Tongue (tissue), 2 donors: ENCODE measurements around the gene SPEM1. TPM values are rescaled to one million over a fixed set of nuclear protein-coding genes. Genes with fewer than 3 reads are reported as not detected.
A peak's percentile ranks its signal among the peaks of the same experiment; 100 is the strongest.

Experiments
- DNase-seq: peaks from one replicate; pipeline ENCODE4 v3.0.0-alpha.2; 2015
- total RNA-seq: library from RNA; depleted of rRNA; stranded (reverse); fragments of >200 nt; gene quantifications from one replicate; pipeline ENCODE4 v1.2.3, GENCODE V29; 2014

Gene SPEM1
- total RNA-seq, 1 donor from 2014 or later, result not detected

DNA sequence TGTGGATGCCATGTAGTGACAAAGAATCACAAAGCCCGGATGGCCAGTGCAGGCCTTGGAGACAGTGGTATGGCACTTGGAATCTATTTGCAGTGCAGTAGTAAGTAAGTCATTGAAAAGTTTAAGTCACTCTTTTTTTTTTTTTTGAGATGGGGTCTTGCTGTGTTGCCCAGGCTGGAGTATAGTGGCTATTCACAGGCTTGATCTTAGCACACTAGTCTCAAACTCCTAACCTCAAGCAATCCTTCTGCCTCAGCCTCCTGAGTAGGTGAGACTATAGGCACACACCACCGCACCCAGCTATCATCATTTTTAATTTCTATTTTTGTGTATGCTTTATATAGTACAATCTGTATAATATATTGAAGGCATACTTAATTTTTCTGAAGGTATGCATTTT, 21.5 kb upstream of the SPEM1 start:
- DNase-seq, result no peak

DNA sequence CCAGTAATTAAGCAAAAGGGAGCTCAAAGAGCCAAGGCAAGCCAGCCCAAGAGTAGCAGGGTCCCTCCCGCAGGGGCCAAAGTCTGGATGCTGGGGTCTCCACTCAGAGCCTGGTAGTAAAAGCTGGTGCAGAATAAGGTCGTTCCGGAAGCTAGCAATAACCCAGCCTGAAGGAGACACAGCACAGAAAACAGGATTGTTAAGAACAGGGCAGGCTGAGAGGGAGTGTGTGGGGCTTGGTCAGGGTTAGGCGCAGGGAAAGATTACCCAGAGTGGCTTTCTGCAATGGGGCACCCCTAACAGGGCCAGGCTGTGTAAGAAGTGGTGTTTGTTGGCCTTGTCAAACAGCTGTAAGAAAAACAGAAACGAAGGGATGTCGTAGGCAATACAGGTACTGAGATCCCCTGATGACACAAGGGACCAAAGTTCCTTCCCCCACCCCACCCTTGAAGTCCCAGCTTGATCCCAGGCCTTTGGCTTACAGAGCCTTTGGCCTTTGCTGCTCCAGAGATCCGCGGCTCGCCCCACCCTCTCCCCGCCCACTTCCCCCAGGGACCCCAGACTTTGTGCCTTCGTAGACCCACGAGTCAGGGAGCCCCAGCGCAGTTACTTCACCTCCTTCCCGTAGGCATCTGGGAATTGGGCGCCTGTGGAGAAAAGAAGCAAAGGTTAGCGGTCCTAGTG, 16.9 kb upstream of the SPEM1 start:
- peak; percentile 66 for DNase-seq

DNA sequence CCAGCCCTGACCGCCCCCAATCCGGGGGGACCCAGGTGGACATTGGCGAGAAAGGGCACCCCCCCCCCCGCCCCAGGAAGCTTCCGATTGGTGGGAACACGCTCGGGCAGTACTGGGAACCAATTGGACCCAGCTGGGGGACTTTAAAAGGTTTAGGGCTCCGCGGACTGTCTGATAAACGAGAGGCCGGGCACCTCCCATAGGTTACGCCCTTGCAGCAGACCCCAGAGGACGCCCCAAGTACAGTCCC, 16.5 kb upstream of the SPEM1 start:
- DNase-seq, result no peak

DNA sequence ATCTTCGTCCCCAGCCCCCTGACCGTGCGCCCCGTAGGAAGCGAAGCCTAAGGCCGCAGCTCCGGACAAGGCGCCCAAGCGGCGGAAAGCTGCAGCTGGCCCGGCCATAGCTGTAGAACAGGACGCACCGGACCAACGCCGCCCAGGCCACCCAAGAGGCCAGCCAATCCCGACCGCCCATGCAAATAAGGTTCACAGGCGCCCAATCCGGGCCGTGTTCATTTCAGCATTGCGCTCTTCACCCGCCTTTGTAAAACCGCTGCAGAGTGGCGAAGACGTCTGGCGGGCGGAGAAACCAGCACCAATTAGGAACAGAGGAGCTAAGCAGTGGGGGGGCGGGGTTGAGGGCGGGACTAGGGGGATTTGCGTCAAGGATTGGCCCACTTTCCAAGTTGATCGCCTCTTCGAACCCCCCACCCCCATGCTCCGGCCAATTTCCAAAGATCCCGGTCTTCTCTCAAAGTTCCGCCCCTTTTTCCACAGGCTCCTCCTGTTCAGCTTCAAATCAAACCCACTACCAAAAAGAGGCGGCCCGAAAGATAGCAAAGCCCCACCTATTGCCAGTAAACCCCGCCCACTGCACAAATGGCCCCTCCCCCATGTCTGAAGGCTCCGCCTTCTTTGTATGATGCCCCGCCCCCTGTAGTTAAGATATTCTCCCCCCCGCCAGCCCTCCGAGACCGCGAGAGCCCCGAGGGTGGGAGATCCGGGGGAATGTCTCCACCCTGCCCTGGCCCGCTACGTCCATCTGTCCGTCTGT, 16.0 kb upstream of the SPEM1 start, which contains the start of gene TMEM256:
Gene TMEM256, minus strand, starts transcription at position 121 of the 760 bp plus-strand sequence. Its CDS starts 13 bp downstream, at position 108.
- peak; percentile 100 for DNase-seq

DNA sequence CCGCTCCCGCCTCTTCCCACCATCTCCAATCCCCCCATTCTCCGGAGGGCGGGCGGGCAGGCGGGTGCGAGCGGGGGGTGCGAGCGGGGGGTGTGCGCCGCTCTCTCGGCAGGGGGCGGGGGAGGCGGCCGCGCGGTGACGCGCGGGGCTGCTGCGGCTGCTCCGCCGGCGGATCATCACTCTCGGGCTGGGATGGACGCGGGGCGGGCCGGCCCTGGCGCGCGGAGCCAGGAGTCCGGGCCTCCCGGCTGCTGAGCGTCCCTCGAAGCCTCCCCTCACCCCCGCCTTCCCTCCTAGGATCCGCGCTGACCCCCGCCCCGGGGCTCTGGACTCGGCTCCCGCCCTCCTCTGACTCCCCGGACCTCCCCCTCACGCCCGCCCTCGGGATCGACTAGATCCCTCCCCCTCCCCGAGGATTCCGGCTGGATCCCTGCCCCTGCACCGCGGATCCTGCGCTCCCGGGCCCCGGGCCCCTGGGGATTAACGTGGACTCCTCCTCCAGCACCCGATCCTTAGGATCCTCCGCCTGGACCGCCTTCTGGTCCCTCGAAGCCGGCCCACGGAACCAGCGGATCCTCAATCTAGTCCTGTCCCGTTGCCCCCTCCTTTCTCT, 15.3 kb upstream of the SPEM1 start:
- DNase-seq, result no peak

DNA sequence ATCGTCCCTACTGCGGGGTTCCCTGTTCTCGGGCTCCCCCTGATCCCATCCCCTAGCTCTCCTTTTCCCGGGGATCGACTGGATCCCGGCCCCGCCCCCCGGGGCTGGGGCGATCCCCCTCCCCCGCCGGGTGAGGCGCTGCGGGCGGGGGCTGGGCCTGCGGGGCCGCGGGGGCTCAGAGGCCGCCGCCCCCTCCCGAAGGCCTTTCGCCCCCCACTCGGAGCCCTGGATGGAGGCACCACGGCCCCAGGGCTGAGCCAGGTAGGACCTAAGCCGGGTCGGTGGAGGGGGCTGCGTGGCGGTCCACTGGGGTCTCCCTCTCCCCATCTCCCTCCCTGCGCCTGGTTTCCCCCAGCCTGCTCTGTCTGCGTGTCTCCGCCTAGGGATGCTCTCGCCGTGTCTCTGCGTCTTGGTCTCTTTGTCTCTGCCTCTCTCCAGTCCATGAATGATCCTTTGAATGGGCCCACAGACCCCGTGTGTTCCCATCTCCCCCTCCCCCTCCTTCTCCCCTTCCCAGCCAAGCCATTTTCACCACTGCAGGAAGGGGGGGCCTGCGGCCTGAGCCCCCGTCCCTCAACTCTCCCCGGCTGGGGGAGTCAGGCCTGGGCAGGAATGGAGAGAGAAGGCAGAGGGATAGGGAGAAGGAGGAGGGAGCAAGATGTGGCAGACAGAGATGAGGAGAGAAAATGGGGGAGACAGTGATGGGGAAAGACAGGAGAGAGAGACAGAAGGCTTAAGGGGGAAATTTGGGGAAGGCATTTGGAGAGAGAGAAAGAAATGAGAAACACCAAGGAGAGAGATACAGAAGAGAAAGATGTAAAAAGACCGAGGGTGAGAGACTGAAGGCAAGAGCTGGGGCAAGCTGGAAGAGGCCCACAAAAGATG, 14.5 kb upstream of the SPEM1 start:
- peak; percentile 42 for DNase-seq

DNA sequence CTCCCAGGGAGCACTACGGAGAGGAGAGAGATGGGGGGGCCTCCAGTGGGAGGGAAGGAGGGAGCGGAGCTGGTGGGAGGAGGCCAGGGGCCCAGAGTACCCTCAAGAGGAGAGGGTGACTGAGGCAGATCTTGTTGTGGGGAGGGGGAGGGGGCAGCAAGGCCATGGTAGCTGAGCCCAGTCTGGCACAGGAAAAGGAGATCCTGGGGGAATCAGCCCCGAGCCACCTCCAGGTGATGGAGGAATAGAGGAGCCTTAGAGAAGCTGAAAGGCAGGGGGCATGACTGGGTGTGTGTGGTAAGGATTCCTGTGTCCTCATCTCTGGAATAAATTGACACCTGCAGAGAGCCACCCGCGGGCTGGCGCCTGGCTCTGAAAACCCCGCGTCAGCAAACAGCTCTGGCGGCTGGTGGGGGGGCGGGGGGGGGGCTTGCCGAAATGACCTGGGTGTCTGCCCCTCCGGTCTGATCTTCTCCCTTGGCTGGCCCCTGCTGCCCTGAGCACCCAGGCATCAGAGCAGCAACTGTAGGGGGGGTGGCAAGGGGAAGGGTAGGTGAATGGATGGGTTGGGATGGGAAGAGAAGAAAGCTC, 13.8 kb upstream of the SPEM1 start:
- DNase-seq, result no peak

DNA sequence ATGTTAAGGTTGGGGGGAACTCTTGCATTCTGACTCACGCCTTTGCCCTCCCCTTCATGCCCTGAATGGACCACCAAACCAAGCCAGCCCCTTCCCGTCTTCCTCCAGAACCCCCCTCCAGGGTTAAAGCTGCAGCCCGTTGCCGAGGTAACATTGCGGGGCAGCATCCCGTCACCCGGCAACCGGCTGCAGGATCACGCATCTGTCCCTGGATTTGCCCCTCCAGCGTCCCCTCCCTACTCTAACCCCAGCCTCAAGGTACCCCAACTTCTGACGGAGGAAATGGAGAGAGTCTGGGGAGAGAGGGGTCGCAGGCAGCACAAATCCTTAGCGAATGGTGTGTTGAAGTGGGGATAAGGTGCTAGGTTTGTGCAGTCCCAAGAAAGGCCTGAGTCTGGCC, 13.0 kb upstream of the SPEM1 start:
- DNase-seq, result no peak

DNA sequence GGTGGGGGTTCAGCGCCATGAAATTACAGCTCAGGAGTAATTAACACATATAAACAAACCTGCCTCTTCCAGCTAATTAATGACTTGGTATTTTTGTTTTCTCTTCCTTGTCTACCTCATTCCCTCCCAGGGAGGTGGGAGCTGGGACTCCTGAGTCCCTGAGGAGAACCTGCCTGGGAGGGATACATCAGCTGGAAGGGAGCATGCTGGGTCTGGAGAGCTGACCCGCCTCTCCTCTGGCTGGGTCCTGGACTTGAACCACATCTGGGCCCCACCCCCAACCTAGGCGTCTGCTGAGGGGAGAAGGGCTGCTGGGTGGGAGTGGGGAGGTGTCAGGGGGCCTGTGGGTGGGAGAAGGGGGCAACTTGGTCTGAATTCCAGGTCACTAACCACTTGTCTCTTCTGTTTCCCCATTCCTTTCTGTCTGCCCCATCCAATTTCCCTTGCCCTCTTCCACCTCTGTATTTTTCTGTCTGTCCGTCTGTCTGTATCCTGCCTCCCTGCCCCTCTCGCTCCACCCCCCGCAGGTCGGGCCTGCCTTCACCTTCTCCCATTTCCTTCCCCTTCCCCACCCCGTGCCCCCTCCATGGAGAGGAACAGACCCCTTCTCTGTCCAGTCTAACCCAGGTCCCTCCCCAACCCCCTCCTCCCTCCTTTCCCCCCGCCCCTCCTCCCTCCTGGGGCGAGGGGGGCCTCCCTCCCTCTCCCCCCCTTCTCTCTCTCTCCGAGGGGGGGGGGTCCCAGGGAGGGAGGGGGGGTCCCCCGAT, 12.5 kb upstream of the SPEM1 start, which contains the start of gene NLGN2:
Gene NLGN2, plus strand, starts transcription at position 361 of the 767 bp plus-strand sequence. CDS start 411 bp downstream, outside the sequence.
- DNase-seq, result no peak

DNA sequence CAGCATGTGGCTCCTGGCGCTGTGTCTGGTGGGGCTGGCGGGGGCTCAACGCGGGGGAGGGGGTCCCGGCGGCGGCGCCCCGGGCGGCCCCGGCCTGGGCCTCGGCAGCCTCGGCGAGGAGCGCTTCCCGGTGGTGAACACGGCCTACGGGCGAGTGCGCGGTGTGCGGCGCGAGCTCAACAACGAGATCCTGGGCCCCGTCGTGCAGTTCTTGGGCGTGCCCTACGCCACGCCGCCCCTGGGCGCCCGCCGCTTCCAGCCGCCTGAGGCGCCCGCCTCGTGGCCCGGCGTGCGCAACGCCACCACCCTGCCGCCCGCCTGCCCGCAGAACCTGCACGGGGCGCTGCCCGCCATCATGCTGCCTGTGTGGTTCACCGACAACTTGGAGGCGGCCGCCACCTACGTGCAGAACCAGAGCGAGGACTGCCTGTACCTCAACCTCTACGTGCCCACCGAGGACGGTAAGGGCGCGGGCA, 11.8 kb upstream of the SPEM1 start:
- no peak for DNase-seq

DNA sequence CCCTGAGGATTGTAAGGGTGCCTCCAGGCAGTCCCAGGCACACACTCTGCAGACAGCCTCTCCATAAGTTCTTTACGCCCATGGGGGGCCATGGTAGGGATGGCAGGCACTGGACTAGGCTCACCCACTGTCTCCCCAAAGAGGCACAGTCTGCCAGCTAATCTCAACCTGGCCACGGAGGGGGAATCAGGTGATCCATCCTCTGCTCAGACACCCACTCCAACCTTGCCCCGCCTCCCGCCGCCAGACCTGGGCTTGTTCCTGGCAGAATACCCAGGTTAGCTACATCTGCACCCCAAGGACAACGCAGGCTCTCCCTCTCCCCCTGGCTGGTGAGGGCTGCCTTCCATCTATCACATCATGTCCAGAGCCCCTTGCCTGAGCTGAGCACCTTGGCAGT, 11.3 kb upstream of the SPEM1 start:
- DNase-seq, result no peak

DNA sequence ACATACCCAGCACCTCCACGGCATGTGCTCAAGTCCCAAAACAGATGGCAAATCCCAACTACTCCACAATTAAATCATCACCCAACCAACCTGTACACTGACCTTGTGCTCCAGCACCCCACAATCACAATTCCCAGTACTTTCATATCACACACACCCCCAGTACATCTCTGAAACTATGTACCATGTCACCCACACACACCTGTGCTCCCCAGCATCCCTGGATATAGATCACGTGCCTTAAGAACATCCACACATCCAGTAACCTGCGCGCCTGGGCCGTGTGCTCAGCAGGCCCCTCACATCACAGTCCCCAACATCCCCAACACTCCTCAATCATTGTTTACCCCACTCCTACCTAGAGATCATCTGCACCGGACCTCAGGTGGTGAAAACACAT, 10.4 kb upstream of the SPEM1 start:
- DNase-seq, result no peak

DNA sequence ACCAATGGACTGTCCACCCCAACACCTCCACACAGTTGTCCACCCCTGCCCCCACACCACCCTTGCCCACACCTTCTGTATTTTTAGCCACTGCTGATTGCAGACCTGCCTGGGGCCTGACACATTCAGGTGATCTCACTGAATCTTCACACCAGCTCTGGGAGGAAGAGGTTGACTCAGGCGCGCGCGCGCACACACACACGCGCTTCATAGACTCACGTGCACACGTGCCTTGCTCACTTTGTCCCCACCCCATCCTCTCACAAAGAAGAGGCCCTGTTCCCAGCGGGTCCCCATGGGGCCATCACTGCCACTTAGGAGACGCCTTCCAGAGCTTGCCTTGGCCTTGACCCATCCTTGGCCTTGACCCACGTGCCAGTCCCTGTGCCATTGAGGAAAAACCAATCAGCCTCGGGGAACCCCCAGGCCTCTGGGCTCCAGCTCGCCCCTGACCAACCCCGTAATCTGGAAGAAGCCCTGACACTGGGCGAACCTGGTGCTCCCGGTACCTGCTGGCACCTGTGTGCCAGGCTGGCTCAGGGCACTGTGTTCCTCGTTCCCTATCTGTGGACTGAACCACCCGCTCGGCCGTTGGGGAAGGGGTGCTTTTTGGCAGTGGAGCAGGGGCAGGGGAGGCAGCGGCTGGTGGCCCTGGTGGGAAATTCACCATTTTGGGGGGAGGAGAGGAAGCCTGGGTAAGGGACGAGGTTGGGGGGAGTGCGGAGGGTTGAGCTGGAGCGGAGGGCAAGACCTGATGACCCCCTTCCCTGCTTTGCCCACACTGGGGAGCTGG, 9.3 kb upstream of the SPEM1 start:
- no peak for DNase-seq

DNA sequence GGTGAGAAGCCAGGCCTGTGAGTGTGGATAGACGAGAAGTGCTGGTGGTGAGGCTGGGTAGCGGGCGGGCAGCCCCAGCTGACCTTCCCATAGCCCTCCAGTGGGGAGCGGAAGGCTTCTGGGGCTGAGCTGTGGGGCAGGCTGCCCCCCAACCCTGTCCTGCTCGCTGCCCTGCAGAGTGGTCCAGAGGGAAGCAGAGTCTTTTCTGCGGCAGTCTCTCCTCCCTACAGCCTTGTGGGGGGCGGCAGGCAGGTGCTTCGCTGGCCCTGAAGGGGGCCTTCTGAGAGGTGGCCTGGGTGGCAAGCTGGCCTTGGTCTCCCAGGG, 8.7 kb upstream of the SPEM1 start:
- no peak for DNase-seq

DNA sequence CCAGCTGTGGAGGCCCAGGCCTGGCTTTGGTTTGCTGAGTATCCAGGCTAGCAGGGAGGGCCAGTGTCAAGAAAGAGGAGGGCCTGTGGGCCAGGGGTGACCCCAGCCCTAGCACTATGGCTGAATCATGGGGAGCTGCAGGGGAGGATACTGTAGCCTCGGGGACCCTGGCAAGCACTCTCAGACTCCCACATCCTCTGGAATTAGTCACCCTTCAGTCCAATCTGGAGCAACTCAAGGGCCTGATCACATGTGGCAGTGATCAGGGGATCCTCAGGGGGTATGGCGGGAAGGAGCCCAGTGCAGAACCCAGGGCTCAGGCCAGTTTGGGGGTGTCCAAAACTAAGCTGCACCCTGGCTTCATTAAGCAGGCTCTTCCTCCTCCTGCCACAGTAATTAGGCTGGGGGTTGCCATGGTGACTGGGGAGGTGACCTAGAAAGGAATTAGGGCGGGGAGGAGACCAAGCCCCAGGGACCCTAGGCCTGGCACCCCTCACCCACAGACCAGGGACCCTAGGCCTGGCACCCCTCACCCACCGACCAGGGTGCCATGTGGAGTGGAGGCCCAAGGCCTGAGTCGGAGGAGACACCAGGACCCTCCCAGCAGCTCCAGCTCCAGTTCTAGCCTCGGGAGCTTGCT, 6.7 kb upstream of the SPEM1 start:
- no peak for DNase-seq

DNA sequence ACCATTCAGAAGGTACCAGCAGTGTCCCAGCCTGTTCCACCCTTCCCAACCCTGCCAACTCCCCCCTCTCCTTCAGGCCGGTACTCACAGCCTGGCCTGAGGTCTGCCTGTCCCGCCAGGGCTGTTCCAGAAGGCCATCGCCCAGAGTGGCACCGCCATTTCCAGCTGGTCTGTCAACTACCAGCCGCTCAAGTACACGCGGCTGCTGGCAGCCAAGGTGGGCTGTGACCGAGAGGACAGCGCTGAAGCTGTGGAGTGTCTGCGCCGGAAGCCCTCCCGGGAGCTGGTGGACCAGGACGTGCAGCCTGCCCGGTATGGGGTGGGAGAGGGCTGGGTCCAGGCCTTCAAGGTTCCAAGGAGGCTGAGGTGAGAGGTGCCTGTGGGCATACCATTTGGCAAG, 5.3 kb upstream of the SPEM1 start:
- no peak for DNase-seq

DNA sequence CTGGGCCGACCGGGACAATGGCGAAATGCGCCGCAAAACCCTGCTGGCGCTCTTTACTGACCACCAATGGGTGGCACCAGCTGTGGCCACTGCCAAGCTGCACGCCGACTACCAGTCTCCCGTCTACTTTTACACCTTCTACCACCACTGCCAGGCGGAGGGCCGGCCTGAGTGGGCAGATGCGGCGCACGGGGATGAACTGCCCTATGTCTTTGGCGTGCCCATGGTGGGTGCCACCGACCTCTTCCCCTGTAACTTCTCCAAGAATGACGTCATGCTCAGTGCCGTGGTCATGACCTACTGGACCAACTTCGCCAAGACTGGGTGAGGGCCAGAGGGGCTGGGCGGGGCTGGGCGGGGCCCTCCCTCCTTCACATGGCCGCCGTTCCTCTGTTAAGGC, 4.3 kb upstream of the SPEM1 start:
- no peak for DNase-seq

DNA sequence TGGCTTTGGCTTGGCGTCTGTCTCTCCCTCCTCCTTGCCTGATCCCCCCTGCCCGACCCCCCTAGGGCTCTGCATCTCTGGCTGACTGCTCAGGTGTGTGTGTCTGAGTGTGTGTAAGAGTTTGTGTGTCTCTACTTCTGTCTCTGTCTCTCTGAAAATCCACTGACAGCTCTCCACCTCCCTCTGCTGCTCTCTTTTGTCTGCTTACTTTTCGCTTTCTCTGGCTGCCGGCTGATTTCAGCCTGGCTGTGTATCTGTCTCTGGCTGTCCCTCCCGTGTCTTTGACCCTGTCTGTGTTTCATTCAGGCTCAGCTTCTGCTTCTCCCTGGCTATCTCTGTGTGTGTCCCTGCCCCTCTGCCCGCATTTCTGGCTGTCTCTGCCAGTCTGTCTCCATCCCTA, 3.8 kb upstream of the SPEM1 start:
- no peak for DNase-seq

DNA sequence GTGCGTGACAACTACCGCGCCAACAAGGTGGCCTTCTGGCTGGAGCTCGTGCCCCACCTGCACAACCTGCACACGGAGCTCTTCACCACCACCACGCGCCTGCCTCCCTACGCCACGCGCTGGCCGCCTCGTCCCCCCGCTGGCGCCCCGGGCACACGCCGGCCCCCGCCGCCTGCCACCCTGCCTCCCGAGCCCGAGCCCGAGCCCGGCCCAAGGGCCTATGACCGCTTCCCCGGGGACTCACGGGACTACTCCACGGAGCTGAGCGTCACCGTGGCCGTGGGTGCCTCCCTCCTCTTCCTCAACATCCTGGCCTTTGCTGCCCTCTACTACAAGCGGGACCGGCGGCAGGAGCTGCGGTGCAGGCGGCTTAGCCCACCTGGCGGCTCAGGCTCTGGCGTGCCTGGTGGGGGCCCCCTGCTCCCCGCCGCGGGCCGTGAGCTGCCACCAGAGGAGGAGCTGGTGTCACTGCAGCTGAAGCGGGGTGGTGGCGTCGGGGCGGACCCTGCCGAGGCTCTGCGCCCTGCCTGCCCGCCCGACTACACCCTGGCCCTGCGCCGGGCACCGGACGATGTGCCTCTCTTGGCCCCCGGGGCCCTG, 3.0 kb upstream of the SPEM1 start:
- DNase-seq, result no peak
